Neuron (in vitro differentiated cells): Measurements from ENCODE around the gene TAAR1.
"Not testable (repeated sequence)": the region's sequence is repeated elsewhere in the genome, so short reads cannot be mapped to it uniquely, and the experiment has no call there.

Experiments used
- H2AFZ ChIP-seq: one replicate; pipeline ENCODE4 v1.6.1; 2013; ENCODE audit warnings: low read depth, mild to moderate bottlenecking, inconsistent platforms, low read length, moderate library complexity
- H3K27me3 ChIP-seq: one replicate; pipeline ENCODE4 v1.6.1; 2013; ENCODE audit warnings: low read length; ENCODE audit not compliant: insufficient read depth
- H3K36me3 ChIP-seq: one replicate; pipeline ENCODE4 v1.6.1; 2013; ENCODE audit warnings: low read length; ENCODE audit not compliant: insufficient read depth
- H3K4me1 ChIP-seq: one replicate; pipeline ENCODE4 v1.6.1; 2013; ENCODE audit warnings: low read length; ENCODE audit not compliant: insufficient read depth
- H3K4me3 ChIP-seq: 2 replicates; pipeline ENCODE4 v1.5.1; 2013; ENCODE audit warnings: mild to moderate bottlenecking, low read length, moderate library complexity
- H3K9me3 ChIP-seq: one replicate; pipeline ENCODE4 v1.6.1; 2013; ENCODE audit warnings: low read length

The TAAR1 gene

DNA sequence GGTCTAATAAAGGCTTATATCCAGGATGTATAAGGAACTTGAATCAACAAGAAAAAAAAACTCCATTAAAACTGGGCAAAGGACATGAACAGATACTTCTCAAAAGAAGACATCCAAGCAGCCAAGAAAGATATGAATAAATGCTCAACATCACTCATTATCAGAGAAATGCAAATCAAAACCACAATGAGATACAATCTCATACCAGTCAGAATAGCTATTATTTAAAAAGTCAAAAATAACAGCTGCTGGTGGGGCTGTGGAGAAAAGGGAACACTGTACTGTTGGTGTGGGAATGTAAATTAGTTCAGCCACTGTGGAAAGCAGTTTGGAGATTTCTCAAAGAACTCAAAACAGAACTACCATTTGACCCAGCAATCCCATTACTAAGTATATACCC, 20.1 kb upstream of the TAAR1 start:
- H3K27me3 ChIP-seq, H3K4me1 ChIP-seq, H2AFZ ChIP-seq, H3K4me3 ChIP-seq, H3K36me3 ChIP-seq, H3K9me3 ChIP-seq: not testable (repeated sequence)

DNA sequence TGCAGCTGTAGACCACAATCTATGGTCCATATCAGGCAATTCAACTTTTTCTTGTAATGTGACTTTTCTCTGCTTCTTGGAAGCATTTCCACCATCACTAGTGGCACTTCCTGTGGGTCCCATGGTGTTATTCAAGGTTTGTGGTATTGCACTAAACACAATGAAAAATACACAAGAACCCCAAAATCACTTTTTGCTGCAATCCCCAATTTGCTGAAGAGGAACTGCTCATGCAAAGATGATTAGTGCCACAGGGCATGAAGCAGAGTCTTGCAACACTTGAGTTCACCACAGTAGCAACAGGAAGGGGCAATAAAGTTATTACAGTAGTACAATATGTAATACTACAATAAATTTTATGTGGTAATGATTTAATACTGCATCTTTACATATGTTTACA, 16.8 kb upstream of the TAAR1 start:
- Histone ChIP-seq H3K4me3 (no peak overlapping the region), H3K27me3 (no peaks in the 10 kb centered on the region), H3K36me3 (no peaks in the 10 kb centered on the region), H3K9me3 (no peaks in the 10 kb centered on the region), H2AFZ (no peak overlapping the region), H3K4me1 (no peaks in the 10 kb centered on the region)

DNA sequence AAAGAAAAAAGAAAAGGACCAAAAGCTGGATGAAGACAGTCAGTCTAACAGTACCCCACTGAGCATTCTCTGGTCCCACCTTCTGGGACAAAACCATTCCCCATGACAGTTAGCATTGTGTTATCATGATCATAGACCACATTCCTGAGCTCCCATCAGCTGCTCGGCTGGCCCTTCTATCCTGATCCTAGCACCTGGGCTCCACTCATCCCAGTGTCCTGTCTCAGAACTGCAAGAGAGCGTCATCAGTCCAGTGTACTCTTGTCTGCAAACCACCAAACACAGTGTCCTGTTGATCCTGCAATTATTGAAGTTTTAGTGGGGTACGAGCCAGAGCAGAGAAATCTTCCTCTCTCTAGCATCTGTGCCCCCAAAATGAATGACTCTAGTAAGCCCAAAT, 16.0 kb upstream of the TAAR1 start:
- no peaks in the 10 kb centered on the region for H3K27me3 ChIP-seq
- no peaks in the 10 kb centered on the region for H3K36me3 ChIP-seq
- no peaks in the 10 kb centered on the region for H3K9me3 ChIP-seq
- H2AFZ ChIP-seq: no peak overlapping the region
- H3K4me3 ChIP-seq: no peak overlapping the region
- H3K4me1 ChIP-seq: no peaks in the 10 kb centered on the region

DNA sequence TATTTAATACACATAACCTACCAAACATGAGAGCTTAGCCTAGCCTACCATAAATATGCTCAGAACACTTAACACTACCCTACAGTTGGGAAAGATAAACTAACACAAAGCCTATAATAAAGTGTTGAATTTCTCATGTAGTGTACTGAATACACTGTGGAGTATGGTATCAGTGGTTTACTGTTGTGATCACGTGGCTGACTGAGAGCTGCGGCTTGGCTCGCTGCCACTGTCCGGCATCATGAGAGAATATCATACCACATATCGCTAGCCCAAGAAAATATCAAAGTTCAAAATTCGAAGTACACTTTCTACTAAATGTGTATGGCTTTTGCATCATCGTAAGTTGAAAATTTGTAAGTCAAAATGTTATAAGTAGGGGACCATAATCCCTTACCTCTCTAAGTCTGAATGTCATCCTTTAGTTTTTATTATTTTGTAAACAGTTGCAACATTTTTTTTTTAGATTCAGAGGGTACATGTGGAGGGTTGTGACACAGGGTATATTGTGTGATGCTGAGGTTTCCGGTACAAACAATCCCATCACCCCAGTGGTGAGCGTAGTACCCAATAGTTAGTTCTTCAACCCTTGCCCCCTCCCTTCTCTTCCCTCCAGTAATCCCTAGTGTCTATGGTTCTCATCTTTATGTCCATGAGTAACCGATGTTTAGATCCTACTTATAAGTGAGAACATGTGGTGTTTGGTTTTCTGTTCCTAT, 14.6 kb upstream of the TAAR1 start:
- H3K27me3 ChIP-seq: no peaks in the 10 kb centered on the region
- no peak overlapping the region for H2AFZ ChIP-seq
- H3K4me3 ChIP-seq: no peak overlapping the region
- no peaks in the 10 kb centered on the region for H3K4me1 ChIP-seq
- H3K9me3 ChIP-seq: no peaks in the 10 kb centered on the region
- no peaks in the 10 kb centered on the region for H3K36me3 ChIP-seq

DNA sequence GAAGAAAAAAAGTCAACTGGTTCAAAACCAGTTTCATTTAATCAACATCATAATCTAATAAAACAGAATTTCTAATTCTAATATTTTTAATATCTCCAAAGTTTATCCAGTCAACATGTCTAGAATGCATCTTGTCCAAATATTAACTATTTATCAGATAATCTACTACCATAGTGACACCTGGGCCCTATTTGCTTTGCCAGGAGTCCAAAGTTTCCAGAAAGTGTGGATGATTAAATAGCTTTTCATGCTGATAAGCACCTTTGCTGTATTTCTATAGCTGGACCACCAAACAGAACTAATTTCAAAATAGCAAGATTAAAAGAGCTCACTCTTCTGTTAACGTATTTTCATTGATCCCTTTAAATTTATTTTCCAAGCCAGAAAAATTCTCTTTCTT, 12.3 kb upstream of the TAAR1 start:
- no peaks in the 10 kb centered on the region for H3K27me3 ChIP-seq
- H2AFZ ChIP-seq: no peak overlapping the region
- H3K36me3 ChIP-seq: no peaks in the 10 kb centered on the region
- H3K9me3 ChIP-seq: no peaks in the 10 kb centered on the region
- H3K4me3 ChIP-seq: no peak overlapping the region
- H3K4me1 ChIP-seq: no peaks in the 10 kb centered on the region

DNA sequence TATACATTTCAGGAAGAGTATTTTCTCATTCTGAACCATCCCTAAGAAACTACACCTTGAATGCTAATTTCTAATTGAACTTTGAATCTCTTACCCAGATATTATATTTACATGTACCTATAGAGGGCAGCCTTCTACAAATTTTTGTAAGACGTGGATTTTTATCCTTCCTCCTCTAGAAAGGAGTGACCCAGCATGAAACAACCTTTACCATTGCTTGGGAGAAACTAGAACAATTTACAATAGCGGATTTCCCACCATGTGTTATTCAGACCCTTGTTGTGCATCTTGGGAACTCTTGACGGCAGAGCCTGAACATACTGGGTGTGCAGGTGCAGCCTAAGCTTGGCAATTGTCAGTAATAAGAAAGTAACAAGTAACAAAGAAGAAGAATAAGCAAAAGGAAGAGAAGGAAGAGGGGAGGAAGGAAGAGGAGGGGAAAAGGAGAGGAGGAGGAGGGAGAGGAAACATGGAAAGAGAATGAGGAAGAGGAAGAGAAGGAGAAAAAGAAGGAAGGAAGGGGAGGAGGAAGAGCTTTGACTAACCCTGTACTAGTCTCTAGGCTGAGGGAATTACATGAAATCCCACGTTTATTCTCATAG, 10.8 kb upstream of the TAAR1 start:
- Histone ChIP-seq H3K4me1 (no peaks in the 10 kb centered on the region), H2AFZ (peak overlapping the region; percentile 55), H3K4me3 (no peak overlapping the region), H3K36me3 (no peaks in the 10 kb centered on the region), H3K9me3 (no peaks in the 10 kb centered on the region), H3K27me3 (no peaks in the 10 kb centered on the region)

DNA sequence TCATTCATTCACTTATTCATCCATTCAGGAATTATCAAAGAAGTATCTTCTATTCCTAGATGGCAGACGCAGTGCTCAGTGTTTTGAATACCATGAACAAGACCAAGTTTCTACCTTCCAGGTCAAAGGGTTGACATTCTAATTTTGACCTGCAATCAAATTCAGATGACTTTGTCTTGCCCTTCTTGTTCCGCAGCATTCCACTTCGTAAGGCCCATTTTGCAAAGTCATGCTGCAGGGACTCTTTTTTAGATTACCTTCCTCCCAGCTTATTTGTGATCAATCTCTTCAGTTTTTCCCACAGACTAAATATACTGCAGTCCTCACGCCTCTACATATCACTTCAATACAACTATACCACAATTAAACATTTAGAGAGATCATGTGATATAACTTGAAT, 7.1 kb upstream of the TAAR1 start:
- H3K4me3 ChIP-seq: no peak overlapping the region
- H3K27me3 ChIP-seq: no peaks in the 10 kb centered on the region
- H3K4me1 ChIP-seq: no peaks in the 10 kb centered on the region
- no peak overlapping the region for H2AFZ ChIP-seq
- H3K36me3 ChIP-seq: no peaks in the 10 kb centered on the region
- H3K9me3 ChIP-seq: no peaks in the 10 kb centered on the region

DNA sequence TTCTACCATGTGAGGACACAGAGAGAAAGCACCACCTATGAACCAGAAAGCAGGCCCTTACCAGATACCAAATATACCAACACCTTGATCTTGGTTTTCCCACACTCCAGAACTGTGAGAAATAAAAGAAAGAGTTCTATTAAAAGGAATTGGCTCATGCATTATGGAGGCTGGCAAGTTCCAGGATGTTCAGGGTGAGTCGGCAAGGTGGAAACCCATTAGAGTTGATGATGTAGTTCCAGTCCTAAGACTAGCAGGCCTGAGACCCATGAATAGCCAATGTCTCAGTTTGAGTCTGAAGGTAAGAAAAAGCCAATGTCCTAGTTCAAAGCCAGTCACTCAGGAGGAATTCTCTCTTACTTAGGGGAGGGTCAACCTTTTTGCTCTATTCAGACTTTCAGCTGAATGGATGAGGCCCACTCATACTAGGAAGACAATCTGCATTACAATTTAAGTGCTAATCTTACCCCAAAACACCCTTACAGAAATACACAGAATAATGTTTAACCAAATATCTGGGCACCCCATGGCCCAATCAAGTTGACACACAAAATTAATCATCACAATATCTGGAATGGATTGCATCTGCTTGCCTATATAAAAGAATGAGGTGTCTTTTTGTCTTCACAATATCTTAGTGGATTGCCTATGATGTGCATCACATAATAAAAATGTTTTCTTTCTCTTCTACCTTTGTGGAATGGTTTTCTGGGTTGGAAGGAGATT, 5.5 kb upstream of the TAAR1 start:
- Histone ChIP-seq H3K27me3 (no peaks in the 10 kb centered on the region), H3K9me3 (no peaks in the 10 kb centered on the region), H2AFZ (no peak overlapping the region), H3K36me3 (no peaks in the 10 kb centered on the region), H3K4me3 (no peak overlapping the region), H3K4me1 (no peaks in the 10 kb centered on the region)

DNA sequence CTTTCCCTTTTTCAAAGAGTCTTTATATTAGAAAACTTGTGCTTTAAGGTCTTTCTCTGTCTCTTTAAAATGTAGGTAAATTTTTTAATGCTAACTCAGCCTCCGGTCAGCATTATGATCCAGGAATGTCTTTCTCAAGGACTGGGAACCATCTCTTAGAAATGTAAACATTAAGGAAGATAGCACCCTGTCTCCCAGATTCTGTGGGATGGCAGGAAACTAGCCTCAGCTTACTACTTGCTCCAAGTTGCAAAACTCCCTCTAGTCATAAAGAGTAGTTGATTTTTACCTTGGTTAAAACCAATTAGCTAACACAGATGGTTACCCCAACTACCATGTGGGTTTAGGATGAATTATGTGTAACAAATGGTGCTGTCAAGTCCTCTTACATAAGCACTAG, 4.7 kb upstream of the TAAR1 start:
- no peak overlapping the region for H2AFZ ChIP-seq
- no peaks in the 10 kb centered on the region for H3K36me3 ChIP-seq
- no peaks in the 10 kb centered on the region for H3K9me3 ChIP-seq
- H3K4me1 ChIP-seq: no peaks in the 10 kb centered on the region
- no peaks in the 10 kb centered on the region for H3K27me3 ChIP-seq
- H3K4me3 ChIP-seq: no peak overlapping the region

DNA sequence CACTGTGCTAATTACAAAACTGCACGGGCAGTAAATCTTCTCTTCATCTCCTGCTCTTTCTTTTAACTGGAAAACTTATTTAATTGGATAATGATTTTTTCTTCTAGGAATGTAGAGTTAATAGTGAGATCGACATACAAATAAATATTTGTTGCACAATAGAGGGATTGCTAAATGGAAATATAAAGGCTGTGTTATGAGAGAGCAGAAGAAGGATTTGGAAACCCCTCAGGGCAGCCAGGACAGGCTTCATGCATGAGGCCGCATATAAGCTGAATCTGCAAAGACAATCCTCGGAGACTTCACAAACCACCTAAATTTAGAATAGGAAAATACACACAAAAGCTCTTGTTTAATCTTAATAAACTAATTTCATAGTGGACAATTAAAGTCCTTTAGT, 2.9 kb upstream of the TAAR1 start:
- Histone ChIP-seq H3K4me1 (no peaks in the 10 kb centered on the region), H3K36me3 (no peaks in the 10 kb centered on the region), H3K4me3 (no peak overlapping the region), H3K9me3 (no peaks in the 10 kb centered on the region), H2AFZ (no peak overlapping the region), H3K27me3 (no peaks in the 10 kb centered on the region)

DNA sequence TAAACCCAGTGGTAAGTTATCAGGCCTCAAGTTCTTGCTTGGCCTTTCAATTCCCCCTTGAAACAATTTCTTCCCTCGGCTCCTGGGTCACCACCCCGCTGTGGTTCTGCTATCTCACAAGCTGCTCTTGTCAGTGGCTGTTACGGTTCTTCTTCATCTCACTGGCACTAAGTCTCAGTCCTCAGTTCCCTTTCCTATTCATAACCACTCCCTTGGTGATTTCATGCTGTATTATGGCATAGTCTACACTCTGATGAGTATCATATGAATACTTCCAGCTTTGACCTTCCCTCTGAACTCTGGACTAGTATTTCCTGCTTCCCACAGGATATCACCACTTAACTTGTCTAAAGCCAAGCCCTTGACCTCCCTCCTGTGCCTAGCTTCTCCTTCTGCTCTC, 7.9 kb downstream of the TAAR1 start:
- Histone ChIP-seq H3K9me3 (no peaks in the 10 kb centered on the region), H3K4me3 (no peak overlapping the region), H3K4me1 (peaks cover 3% of the 10 kb centered on the region), H2AFZ (no peak overlapping the region), H3K27me3 (no peaks in the 10 kb centered on the region), H3K36me3 (no peaks in the 10 kb centered on the region)

DNA sequence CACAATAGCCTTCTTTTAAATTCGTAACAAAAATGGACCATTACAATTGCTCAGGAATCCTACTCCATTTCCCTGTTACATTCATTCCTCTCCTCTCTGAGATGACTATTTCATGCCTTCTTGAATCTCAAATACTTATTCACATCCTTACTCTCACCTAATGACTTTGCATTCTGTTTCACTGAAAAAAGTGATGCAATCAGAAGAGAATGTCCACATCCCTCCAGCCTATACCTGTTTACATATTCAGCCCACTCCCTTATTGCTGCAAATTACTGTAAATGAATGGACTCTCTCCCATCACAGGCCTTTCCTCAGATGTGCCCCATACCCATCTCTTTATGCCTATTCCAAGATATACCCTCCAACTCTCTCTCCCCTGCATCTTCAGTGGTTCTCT, 8.6 kb downstream of the TAAR1 start:
- no peaks in the 10 kb centered on the region for H3K9me3 ChIP-seq
- H3K36me3 ChIP-seq: no peaks in the 10 kb centered on the region
- H3K4me1 ChIP-seq: peaks cover 3% of the 10 kb centered on the region
- H3K27me3 ChIP-seq: no peaks in the 10 kb centered on the region
- no peak overlapping the region for H3K4me3 ChIP-seq
- H2AFZ ChIP-seq: no peak overlapping the region

DNA sequence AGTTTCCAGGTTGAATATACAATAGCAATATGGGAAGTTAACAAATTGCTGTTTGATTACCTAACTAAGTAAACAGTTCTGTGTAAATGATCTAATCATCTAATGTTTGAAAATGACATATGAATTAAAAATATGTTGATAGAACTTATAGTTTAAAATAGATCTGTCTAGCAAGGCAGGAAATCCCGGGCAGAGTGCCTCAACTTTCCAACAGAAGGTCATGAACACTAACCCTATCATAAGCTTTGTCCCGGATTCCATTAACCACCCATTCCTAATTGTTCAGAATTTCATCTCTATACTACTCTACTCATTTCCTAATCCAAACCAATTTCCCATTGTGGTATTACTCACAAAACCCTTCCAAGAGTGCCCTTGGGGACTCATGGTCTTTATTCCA, 10.2 kb downstream of the TAAR1 start:
- H3K4me1 ChIP-seq: peaks cover 3% of the 10 kb centered on the region
- no peaks in the 10 kb centered on the region for H3K27me3 ChIP-seq
- no peak overlapping the region for H2AFZ ChIP-seq
- no peak overlapping the region for H3K4me3 ChIP-seq
- no peaks in the 10 kb centered on the region for H3K9me3 ChIP-seq
- no peaks in the 10 kb centered on the region for H3K36me3 ChIP-seq
